GM18508 (cell line): ENCODE data around the gene ZBTB21.

Experiments
- ATAC-seq: cut with Tn5 transposase; IDR thresholded peaks from one replicate; pipeline ENCODE4 v1.9.1; 2021; ENCODE audit warnings: moderate number of reproducible peaks; ENCODE audit not compliant: insufficient read depth, unreplicated experiment

The ZBTB21 gene

DNA sequence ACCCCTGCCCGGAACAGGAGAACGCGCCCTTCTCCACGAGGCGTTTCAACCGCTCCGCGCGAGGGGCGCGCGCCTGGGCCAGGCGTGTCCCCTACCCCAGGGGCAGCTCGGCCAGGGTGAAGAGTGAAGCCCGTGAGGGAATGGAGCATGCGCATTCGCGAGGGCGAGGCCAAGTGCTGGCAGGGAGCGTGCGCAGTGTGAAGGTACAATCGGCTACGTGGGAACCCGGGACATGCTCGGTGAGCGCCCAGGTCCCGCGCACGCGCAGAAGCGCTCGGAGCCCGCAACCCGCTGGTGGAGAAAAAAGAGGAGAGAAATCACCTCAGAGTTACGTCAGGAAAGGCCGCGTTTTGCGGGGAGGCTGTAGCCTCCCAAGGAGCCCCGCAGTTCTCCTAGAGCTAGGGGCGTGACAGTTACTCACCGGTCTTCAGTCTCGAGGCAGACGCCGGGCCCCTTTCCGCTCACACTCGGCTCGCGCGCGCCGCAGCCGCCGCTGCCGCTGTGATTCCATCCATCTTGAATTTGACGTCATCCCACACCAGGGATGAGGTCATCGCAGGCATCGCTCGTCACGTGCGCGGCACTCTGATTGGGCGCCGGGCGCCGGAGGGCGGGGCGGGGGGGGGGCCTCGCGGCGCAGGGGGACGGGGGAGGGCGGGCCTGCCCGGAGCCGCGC is at the start of gene ZBTB21:
ZBTB21 (minus strand) TSS at position 530 of the 676 bp plus-strand sequence. CDS start 16,265 bp downstream, outside the sequence.
- peak; percentile 35 for ATAC-seq

DNA sequence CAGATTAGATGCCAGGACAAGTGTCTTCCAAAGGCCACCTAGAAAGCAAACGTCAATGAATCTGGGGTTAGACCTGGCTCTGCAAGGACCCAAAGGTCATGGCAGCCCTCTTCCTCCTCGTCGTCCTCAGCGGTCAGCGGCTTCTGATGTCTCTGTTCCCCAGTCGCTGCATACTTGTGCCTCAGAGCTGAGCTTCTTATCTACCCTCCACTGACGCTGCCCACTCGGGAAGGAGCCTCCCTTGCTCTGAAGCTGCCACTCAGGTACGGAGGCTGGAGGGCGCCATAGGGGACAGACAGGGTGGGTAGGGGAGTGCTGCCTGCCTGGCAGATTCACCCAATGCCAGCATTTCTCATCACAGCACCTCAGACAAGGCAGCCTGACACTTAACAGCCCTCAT is 49.6 kb upstream of the ZBTB21 start:
- ATAC-seq, result no peak

GRCh38 chr21:42059141-42059540 is 49.0 kb upstream of the ZBTB21 start:
- ATAC-seq, result no peak

DNA sequence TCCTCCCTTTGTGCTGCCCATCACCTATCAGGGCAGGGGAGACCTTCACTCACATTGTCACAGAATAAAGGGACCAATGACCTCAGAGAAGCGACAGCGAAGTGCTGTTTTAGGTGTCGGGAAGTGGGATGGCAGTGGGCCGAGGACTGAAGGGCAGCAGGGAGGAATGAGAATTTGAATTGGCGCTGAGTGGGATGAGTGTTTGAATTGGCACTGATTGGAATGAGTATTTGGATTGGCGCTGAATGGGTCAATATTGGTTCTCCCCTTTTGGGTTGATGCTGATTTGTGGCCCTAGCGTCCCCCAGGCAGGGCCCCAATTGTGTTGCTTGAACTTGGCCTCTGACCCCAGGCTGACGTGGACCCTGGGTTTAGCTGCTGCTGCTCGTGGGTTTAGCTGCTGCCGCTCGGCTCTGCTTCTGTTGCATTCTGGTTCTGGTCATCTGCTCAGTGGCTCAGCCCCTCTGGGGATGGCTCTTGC is 48.5 kb upstream of the ZBTB21 start:
- no peak for ATAC-seq

GRCh38 chr21:42057851-42058437 is 47.8 kb upstream of the ZBTB21 start:
- ATAC-seq, result no peak

DNA sequence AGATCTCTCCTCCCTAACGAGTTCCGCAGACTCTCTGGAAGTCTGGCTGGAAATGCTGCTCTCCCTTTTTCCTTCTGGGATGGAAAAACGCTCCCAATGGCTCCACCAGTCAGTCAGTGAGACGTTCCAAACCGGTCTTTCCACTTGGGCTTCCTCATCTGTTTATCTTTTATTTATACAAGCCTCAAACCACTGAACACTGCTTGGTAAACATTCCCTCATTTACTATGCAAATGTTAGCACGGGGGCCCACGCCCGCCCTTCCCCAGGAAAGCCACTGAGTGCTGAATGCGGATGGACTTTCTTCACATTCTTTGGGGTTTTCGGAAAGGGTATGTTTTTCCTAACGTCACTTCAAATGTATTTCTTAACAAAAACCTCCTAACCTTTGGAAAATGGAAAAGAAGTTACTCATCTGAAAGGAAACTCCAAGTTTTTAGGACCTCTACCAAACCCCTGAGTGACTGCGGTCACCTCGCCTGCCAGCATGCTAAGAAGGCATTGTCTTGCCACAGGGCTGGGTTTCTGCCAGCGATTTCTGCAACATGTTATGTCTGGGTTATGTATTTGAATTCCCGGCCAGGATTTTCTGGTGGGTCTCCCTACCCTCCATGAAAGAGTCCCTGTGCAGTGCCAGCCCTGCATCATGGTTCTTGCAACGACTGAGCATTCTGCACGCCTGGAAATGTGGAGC is 47.0 kb upstream of the ZBTB21 start:
- no peak for ATAC-seq

GRCh38 chr21:42056468-42056867 is 46.3 kb upstream of the ZBTB21 start:
- ATAC-seq, result no peak

DNA sequence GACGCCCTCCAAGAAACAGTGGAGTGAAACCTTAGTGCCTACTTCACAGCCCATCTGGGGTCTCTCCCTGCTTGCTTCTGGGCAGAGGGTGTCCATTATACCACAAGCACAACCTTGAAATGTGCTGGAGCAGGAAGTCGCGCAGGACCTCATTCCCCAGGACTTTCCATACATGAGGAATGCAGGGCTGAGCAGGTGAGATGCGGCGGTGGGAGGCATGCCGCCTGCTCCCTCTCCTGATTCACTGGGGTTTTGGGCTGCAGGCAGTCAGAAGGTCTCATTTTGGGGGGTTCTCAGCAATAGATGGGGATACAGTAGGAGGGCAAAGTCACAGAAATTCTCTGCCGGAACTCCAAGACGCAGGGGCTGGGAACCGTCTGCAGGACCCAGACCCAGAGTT is 45.3 kb upstream of the ZBTB21 start:
- no peak for ATAC-seq

DNA sequence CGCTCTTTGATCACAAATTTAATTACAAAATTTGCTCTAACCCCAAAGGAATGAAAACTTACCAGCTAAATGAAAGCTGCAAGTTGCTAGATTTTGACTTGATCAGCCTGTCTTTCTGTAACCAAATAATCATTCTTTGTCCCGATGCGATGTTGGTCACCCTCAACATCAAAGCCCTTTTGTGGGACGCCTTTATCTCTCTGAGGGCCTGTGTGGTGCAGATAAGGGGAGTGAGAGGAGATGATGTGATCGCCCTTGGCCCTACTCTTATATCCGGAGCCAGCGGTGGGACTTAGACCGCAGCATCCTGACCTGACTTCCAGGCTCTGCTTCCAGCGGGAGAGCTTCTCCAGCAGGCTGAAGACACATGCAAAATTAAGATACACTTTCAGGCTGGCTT is 41.6 kb upstream of the ZBTB21 start:
- no peak for ATAC-seq

- no peak for ATAC-seq
Measured at GRCh38 chr21:42049578-42050430, 39.6 kb upstream of the ZBTB21 start.

GRCh38 chr21:42048870-42049577 is 38.9 kb upstream of the ZBTB21 start:
- no peak for ATAC-seq

- ATAC-seq, result no peak
Measured at GRCh38 chr21:42047821-42048613, 37.9 kb upstream of the ZBTB21 start.

DNA sequence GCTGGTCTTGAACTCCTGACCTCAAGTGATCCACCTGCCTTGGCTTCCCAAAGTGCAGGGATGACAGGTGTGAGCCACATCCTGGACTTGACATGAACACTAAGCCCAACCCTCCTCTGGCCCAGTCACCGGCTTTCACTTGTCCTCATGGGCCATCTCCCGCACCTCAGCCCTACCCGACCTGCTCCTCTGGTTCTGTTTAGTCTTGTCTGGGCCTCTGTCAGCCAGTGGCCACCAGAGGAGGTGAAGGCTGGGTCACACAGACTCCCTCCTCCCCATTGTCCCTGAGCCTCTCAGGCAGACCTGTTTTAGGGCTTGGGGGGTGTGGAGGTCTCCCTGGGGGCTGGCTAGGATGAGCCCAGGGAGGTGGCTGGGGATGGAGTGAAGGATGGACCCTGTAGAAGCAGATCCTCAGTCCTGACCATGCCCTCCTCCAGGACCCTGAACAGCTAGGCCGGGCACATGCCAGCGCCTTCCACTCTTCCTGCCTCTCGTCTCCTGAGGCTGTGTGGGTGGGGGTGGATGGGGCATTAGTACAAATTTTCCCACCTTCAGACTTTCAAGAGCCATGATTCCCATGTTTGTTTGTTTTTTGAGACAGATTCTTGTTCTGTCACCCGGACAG is 34.8 kb upstream of the ZBTB21 start:
- ATAC-seq, result no peak

GRCh38 chr21:42043961-42044360 is 33.8 kb upstream of the ZBTB21 start:
- ATAC-seq, result no peak

- no peak for ATAC-seq
Measured at GRCh38 chr21:42043201-42043895, 33.2 kb upstream of the ZBTB21 start.

GRCh38 chr21:42042651-42043050 is 32.5 kb upstream of the ZBTB21 start:
- no peak for ATAC-seq

- ATAC-seq, result no peak
Measured at GRCh38 chr21:42041711-42042110, 31.6 kb upstream of the ZBTB21 start.

DNA sequence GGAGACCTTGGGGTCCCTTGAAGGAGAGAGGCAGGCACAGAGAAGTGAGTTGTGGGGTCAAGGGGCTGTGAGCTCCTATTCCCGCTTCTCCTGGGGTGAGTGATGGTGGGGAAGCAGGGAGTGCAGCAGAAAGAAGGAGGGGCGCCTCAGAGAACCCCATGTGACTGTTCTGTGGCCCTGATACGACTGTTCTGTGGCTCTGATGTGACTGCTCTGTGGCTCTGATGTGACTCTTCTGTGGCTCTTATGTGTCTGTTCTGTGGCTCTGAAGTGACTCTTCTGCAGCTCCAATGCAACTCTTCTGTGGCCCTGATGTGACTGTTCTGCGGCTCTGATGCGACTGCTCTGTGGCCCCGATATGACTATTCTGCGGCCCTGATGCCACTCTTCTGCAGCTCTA is 31.1 kb upstream of the ZBTB21 start:
- no peak for ATAC-seq
